NOMO-1 treated with DMSO at 0.1 percent for 48 hours (cell line): ENCODE data around the gene NFIC.
"Not testable (repeated sequence)": the region's sequence is repeated elsewhere in the genome, so short reads cannot be mapped to it uniquely, and the experiment has no call there.

Experiments used
- DNase-seq: peaks from one replicate; lab custom pipeline; 2025; ENCODE audit not compliant: unreplicated experiment; lab: John Stamatoyannopoulos, UW

The NFIC gene

GRCh38 chr19:3396881-3397265 is 30.5 kb downstream of the NFIC start:
- DNase-seq: no peak

GRCh38 chr19:3397266-3398022 is 31.1 kb downstream of the NFIC start:
- no peak for DNase-seq

- no peak for DNase-seq
Measured at GRCh38 chr19:3398114-3398899, 31.9 kb downstream of the NFIC start.

- DNase-seq: no peak
Measured at GRCh38 chr19:3398900-3399278, 32.5 kb downstream of the NFIC start.

GRCh38 chr19:3399311-3399710 is 32.9 kb downstream of the NFIC start:
- DNase-seq: not testable (repeated sequence)

- no peak for DNase-seq
Measured at GRCh38 chr19:3401004-3401768, 34.8 kb downstream of the NFIC start.

GRCh38 chr19:3402631-3403443 is 36.5 kb downstream of the NFIC start:
- DNase-seq: no peak

GRCh38 chr19:3403489-3404323 is 37.3 kb downstream of the NFIC start:
- DNase-seq: no peak

GRCh38 chr19:3404324-3405260 is 38.2 kb downstream of the NFIC start:
- no peak for DNase-seq

GRCh38 chr19:3405261-3405653 is 38.9 kb downstream of the NFIC start:
- no peak for DNase-seq

- no peak for DNase-seq
Measured at GRCh38 chr19:3406571-3407111, 40.3 kb downstream of the NFIC start.

- DNase-seq: no peak
Measured at GRCh38 chr19:3407556-3408516, 41.5 kb downstream of the NFIC start.

- no peak for DNase-seq
Measured at GRCh38 chr19:3408996-3409345, 42.6 kb downstream of the NFIC start.

GRCh38 chr19:3409346-3410064 is 43.1 kb downstream of the NFIC start:
- DNase-seq: no peak

GRCh38 chr19:3411636-3412035 is 45.3 kb downstream of the NFIC start:
- DNase-seq: no peak

GRCh38 chr19:3412066-3412465 is 45.7 kb downstream of the NFIC start:
- no peak for DNase-seq

GRCh38 chr19:3413796-3414327 is 47.5 kb downstream of the NFIC start:
- no peak for DNase-seq
